Measurements from ENCODE around the gene SFMBT2. TPM values are rescaled to one million over a fixed set of nuclear protein-coding genes. Genes with fewer than 3 reads are reported as not detected.

The SFMBT2 gene
- total and polyA plus RNA-seq, 10 donors, result 4.4 to 47.7 (median 34.8) TPM

- 76 to 85% (median 79%) methylated on average over 4 of the region's 4 CpGs for WGBS, 5 donors
- H3K9me3 ChIP-seq, result peaks cover 0 to 6% (median 0%) of the 10 kb centered on the region in 8 donors
- no peaks in the 10 kb centered on the region for H3K27me3 ChIP-seq (replicated peaks in 1 of 7)
- TF ChIP-seq CTCF (IDR thresholded peaks at IDR 0.05 in 8 of 11, conservative IDR thresholded peaks at IDR 0.05 in 3 of 11) (no peak), POLR2AphosphoS5 (IDR thresholded peaks at IDR 0.05) (peak in 1 of 3 donors; percentile 18)
- no peak overlapping the region for H3K4me3 ChIP-seq
- intact Hi-C loops (cut with DNase I; ENCODE audit: low total_unique reads), result no loop called here
- peak overlapping the region in 3 of 8 donors; percentile 38 to 71 (median 56) for H3K27ac ChIP-seq
- DNase-seq, result no peak
- peaks cover 0 to 21% (median 2%) of the 10 kb centered on the region in 6 donors for H3K4me1 ChIP-seq
- H3K36me3 ChIP-seq, result peaks cover 0 to 65% (median 4%) of the 10 kb centered on the region in 6 donors
Measured at GRCh38 chr10:7233259-7233991, 177.4 kb downstream of the SFMBT2 start.

- DNase-seq, result no peak
- Histone ChIP-seq H3K36me3 (peaks cover under 1 to 62% (median 11%) of the 10 kb centered on the region in 6 donors), H3K27me3 (replicated peaks in 1 of 7) (no peaks in the 10 kb centered on the region), H3K9me3 (peaks cover 0 to 6% (median 0%) of the 10 kb centered on the region in 8 donors), H3K27ac (peak overlapping the region in 6 of 8 donors; percentile 18 to 71 (median 47)), H3K4me1 (peaks cover 0 to 21% (median 2%) of the 10 kb centered on the region in 6 donors), H3K4me3 (no peak overlapping the region)
- TF ChIP-seq CTCF (IDR thresholded peaks at IDR 0.05 in 8 of 11, conservative IDR thresholded peaks at IDR 0.05 in 3 of 11) (no peak), POLR2A (IDR thresholded peaks at IDR 0.05) (no peak), POLR2AphosphoS5 (IDR thresholded peaks at IDR 0.05) (peak in 1 of 3 donors; percentile 39)
- WGBS, 5 donors, result 75 to 81% (median 78%) methylated on average over 9 of the region's 9 CpGs
- intact Hi-C loops (cut with DNase I; ENCODE audit: low total_unique reads), result no loop called here
Measured at GRCh38 chr10:7231509-7232414, 179.1 kb downstream of the SFMBT2 start.

GRCh38 chr10:7230951-7231350 is 179.9 kb downstream of the SFMBT2 start:
- H3K27me3 ChIP-seq (replicated peaks in 1 of 7), result no peaks in the 10 kb centered on the region
- no peak for DNase-seq
- H3K4me3 ChIP-seq, result no peak overlapping the region
- TF ChIP-seq POLR2AphosphoS5 (IDR thresholded peaks at IDR 0.05) (no peak), POLR2A (IDR thresholded peaks at IDR 0.05) (no peak)
- H3K9me3 ChIP-seq, result peaks cover 0 to 2% (median 0%) of the 10 kb centered on the region in 8 donors
- H3K4me1 ChIP-seq, result peaks cover 0 to 21% (median 2%) of the 10 kb centered on the region in 6 donors
- WGBS, 5 donors, result 83 to 92% (median 88%) methylated on average over 4 of the region's 4 CpGs
- H3K27ac ChIP-seq, result peak overlapping the region in 5 of 8 donors; percentile 33 to 52 (median 45)
- intact Hi-C loops (cut with DNase I; ENCODE audit: low total_unique reads), result no loop called here
- H3K36me3 ChIP-seq, result peaks cover 6 to 69% (median 19%) of the 10 kb centered on the region in 6 donors

GRCh38 chr10:7230036-7230435 is 180.8 kb downstream of the SFMBT2 start:
- WGBS, 5 donors, result 89 to 96% (median 93%) methylated on average over 4 of the region's 4 CpGs
- H3K27ac ChIP-seq, result peak overlapping the region in 1 of 8 donors; percentile 52
- H3K4me3 ChIP-seq, result no peak overlapping the region
- TF ChIP-seq CTCF (IDR thresholded peaks at IDR 0.05 in 8 of 11, conservative IDR thresholded peaks at IDR 0.05 in 3 of 11) (no peak), POLR2AphosphoS5 (IDR thresholded peaks at IDR 0.05) (no peak), POLR2A (IDR thresholded peaks at IDR 0.05) (no peak)
- DNase-seq, result no peak
- intact Hi-C loops (cut with DNase I; ENCODE audit: low total_unique reads), result no loop called here
- peaks cover 0 to 21% (median 2%) of the 10 kb centered on the region in 6 donors for H3K4me1 ChIP-seq
- H3K36me3 ChIP-seq, result peaks cover 7 to 78% (median 28%) of the 10 kb centered on the region in 6 donors
- no peaks in the 10 kb centered on the region for H3K27me3 ChIP-seq (replicated peaks in 1 of 7)
- peaks cover 0 to 12% (median 8%) of the 10 kb centered on the region in 8 donors for H3K9me3 ChIP-seq

Data from spleen (tissue), 11 donors.